GM13977 (cell line): ENCODE measurements around the gene THRSP.
"Not testable (repeated sequence)": the region's sequence is repeated elsewhere in the genome, so short reads cannot be mapped to it uniquely, and the experiment has no call there.

Experiments
- DNase-seq: peaks from one replicate; pipeline ENCODE4 v3.0.0; 2012; ENCODE audit warnings: low spot score
- CTCF ChIP-seq: IDR thresholded peaks from 2 replicates; pipeline ENCODE4 v1.5.1; 2012; ENCODE audit warnings: mild to moderate bottlenecking, control low read depth; ENCODE audit not compliant: insufficient read depth; ENCODE audit errors: extremely low read depth, missing control alignments
- in situ Hi-C: fragments of 300-500 bp; cut with MboI; formaldehyde crosslinking; loops from one replicate; pipeline ENCODE4 v1.12.0; 2022; ENCODE audit warnings: low sequenced_read_pairs, low pct_unique_long_range_greater_than_20kb, mixed read lengths, inconsistent platforms; ENCODE audit not compliant: unreplicated experiment

THRSP gene

GRCh38 chr11:78085972-78086371, 22.3 kb downstream of the THRSP start:
- TF ChIP-seq CTCF = no peak
- in situ Hi-C loops = no loop called here
- DNase-seq = no peak

- in situ Hi-C loops, DNase-seq: not testable (repeated sequence)
Observed at GRCh38 chr11:78086521-78087074, 22.9 kb downstream of the THRSP start.

GRCh38 chr11:78094250-78094649, 30.6 kb downstream of the THRSP start:
- DNase-seq = no peak
- in situ Hi-C loops = no loop called here
- TF ChIP-seq CTCF = no peak

GRCh38 chr11:78097666-78098385, 34.2 kb downstream of the THRSP start:
- DNase-seq = no peak
- in situ Hi-C loops = no loop called here
- no peak for TF ChIP-seq CTCF

- DNase-seq = no peak
- in situ Hi-C loops = no loop called here
- no peak for TF ChIP-seq CTCF
Observed at GRCh38 chr11:78099666-78100065, 36.0 kb downstream of the THRSP start.

GRCh38 chr11:78100261-78100660, 36.6 kb downstream of the THRSP start:
- in situ Hi-C loops = no loop called here
- DNase-seq = no peak
- TF ChIP-seq CTCF = no peak

- no peak for TF ChIP-seq CTCF
- DNase-seq = no peak
- in situ Hi-C loops = no loop called here
Observed at GRCh38 chr11:78100676-78101472, 37.2 kb downstream of the THRSP start.
